GM10847 (cell line): ENCODE measurements around the gene PLBD1.

Experiments
- POLR2A ChIP-seq: IDR thresholded peaks from 2 replicates; pipeline ENCODE4 v1.6.1; 2011; ENCODE audit not compliant: insufficient read length; ENCODE audit errors: extremely low read depth

The PLBD1 gene

GRCh38 chr12:14545144-14546124 lies 22.2 kb downstream of the PLBD1 start:
- TF ChIP-seq POLR2A, result no peak

GRCh38 chr12:14540801-14541462 lies 26.8 kb downstream of the PLBD1 start:
- TF ChIP-seq POLR2A, result no peak

GRCh38 chr12:14537088-14537487 lies 30.6 kb downstream of the PLBD1 start:
- TF ChIP-seq POLR2A, result no peak

GRCh38 chr12:14532152-14532551 lies 35.5 kb downstream of the PLBD1 start:
- TF ChIP-seq POLR2A, result no peak

- no peak for TF ChIP-seq POLR2A
Measured at GRCh38 chr12:14525964-14526363, 41.7 kb downstream of the PLBD1 start.

GRCh38 chr12:14521822-14522221 lies 45.9 kb downstream of the PLBD1 start:
- no peak for TF ChIP-seq POLR2A

GRCh38 chr12:14514946-14515345 lies 52.7 kb downstream of the PLBD1 start:
- no peak for TF ChIP-seq POLR2A

- TF ChIP-seq POLR2A, result no peak
Measured at GRCh38 chr12:14514154-14514842, 53.4 kb downstream of the PLBD1 start.

- no peak for TF ChIP-seq POLR2A
Measured at GRCh38 chr12:14510574-14510973, 57.1 kb downstream of the PLBD1 start.

GRCh38 chr12:14505626-14506596 lies 61.8 kb downstream of the PLBD1 start:
- TF ChIP-seq POLR2A, result no peak

GRCh38 chr12:14495326-14495725 lies 72.4 kb downstream of the PLBD1 start:
- no peak for TF ChIP-seq POLR2A

- TF ChIP-seq POLR2A, result no peak
Measured at GRCh38 chr12:14482886-14483285, 84.8 kb downstream of the PLBD1 start.

GRCh38 chr12:14482361-14482760 lies 85.3 kb downstream of the PLBD1 start:
- no peak for TF ChIP-seq POLR2A

- TF ChIP-seq POLR2A, result no peak
Measured at GRCh38 chr12:14481201-14481600, 86.5 kb downstream of the PLBD1 start.
